ENCODE data around the gene TRPC3.
"Not testable (repeated sequence)": the region's sequence is repeated elsewhere in the genome, so short reads cannot be mapped to it uniquely, and the experiment has no call there.

The TRPC3 gene

DNA sequence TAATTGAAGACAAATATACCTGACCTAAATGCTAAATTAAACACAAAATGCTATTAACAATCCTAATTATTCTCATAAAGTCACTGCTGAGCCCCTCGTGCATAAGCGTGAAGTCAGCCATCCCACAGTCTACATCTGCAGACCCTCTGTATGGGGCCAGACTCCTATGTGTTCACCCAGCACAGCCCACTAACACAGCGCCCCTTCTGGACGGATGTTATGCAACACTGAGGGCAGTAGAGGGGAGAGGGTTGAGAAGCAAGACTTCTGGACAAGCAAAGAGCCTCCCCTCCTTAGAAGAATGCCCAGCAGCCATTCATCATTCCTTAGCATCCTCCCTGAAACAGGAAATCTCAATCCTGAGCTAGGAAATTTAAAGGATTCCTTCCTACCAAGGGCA lies 7.9 kb downstream of the TRPC3 start:
- no peak for DNase-seq

DNA sequence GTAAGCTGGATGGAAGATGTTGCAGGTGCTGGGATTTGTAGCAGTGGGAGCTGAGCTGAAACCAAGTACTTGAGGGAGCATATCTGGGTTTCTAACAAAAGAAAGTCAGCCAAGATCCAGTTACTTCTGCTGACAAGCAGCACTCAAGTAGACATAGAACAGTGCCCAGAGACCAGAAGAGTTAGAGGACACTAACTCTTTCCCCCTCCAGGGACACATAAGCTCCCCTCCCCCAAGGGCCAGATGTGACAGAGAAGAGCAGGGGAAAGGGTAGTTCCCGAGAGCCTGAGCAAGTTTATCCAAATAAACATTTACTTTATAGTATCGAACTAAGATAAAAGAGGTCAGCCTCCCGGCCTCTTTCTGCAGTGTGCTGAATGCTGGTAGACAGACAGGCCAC lies 12.2 kb downstream of the TRPC3 start:
- DNase-seq: no peak

DNA sequence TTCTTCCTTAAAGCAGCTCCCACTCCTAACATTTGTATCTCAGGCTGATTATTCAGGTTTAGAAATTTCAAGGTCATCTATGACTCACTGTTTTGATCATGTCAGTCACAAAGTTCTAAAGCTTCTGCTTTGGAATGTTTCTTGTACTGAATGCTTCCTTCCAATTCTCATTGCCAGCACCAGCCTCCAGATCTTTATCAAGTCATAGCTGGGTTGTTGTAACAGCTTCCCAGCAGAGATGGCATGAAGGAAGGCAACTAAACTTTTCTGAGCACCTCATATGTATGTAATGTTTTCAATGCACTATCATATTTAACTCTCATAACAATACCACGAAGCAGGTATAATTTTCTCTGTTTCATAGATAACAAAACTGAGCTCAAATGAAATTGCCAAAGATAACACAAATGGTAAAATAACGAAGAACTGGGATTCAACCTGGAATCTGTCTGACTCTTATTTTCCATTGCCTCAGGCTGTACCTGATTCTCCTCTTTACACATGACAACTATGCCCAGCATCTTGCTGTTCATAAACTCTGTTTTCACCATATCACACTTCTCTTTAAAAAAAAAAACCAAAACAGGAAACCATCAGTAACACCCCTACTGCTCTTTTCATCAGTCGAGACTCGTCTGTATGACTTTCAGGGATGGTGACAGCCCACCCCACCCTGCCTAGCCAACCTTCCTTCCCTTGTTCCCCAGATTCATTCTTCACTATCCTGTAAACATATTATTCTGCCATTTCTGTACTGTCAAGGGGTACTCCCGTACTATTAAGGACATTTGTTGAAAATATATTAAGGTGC lies 13.4 kb downstream of the TRPC3 start:
- no peak for DNase-seq

DNA sequence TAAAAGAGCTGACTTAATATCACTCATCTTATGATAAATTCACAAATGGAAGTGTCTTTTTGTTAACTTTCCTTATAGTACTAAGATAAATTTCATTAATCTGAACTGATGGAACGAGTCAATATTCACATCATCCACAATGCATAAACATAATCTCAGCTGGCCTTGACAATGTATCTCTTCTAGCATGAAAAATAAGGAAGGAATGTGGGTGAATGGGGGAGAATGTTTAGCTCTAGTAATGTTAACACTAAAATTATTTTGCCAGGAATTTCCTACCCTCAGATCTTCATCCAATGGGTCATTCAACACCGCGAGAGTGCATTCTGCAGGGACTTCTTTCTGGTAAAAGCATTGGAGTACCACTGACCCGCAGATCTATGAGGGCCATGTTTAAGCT lies 15.8 kb downstream of the TRPC3 start:
- DNase-seq: no peak

DNA sequence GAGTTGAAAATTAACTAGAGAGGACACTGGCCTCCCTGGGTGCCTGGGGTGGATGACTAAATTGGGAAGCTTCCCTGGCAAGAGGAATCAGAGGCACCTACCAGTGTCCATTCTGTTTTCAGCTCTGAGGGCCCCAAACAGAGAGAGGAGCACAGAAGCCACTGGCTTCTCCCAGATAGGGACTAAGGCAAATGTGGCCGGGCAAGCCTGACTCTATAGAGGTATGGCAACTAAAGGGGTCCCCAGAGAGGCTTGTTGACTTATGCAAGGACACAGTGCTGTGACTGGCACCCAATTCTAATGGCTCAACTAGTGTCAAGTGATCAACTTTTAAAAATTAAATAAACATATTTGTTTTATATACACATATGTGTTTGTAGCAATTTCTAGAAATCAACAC lies 17.2 kb downstream of the TRPC3 start:
- no peak for DNase-seq

DNA sequence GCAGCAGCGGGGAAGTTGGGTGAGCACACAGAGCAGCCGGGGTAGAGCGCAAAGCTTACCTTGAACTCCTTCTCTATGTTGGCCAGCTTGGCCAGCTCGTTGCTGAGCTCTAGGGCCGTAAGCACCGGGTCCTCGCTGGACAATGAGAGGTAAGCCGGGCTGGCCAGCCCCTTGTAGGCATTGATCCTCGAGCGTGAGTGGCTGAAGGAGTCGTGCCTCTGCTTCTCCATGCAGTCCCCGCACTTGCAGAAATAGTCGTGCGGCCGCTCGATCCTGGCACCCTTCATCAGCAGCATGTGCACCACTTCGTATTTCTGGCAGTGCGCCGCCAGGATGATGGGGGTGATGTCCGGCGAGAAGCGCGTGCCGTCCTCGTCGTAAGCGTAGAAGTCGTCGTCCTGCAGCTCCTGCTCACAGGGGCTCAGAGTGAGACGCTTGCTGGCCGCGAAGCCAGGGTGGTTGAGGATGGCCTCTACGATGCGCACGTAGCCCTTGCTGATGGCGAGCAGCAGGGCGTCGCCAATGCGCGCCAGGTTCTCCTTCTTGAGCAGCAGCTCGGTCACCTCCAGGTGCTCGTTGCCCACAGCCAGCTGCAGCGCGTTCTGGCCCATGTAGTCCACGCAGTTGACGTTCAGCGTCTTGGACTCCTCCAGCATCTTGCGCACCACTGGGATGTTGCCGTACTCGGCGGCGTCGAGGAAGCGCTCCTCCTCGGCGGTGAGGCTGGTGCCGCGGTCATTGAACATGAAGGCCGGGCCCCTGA lies 19.5 kb downstream of the TRPC3 start:
- no peak for DNase-seq

DNA sequence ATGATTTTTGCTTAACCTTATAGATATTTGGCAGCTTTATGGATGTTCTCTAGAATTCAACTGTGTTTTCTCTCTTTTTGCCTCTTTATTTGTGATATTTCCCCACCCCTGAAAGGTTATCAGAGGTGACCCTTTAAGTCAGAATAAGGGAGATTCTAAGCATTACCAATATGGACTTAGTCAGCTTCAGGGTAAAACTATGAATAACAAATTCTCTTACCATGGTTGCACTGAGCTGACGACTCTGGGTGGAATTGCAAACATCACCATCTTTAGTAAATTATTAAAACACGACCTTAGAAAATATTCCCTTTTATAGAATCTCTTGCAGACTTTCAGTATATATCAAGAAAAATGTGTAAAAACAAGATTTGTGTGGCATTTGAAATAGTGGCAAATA lies 21.6 kb downstream of the TRPC3 start:
- no peak for DNase-seq

DNA sequence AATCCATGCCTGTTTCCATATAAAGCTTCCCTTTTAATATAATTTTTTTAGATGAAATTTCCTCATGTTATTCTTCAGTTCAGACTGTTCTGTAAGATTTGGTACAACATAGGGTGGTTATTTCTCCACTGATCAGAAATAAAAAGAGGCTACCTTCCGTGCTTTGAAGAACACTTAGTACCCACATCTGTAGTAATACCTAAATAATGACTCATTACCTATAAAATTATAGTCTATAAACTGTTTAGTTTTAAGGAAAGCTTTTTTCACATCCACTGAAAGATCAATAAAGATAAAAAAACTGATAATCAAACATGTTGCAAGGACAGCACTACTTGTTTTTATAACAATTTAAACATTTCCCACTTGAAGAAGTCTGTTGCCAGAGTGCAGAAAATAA lies 23.9 kb downstream of the TRPC3 start:
- DNase-seq: no peak

DNA sequence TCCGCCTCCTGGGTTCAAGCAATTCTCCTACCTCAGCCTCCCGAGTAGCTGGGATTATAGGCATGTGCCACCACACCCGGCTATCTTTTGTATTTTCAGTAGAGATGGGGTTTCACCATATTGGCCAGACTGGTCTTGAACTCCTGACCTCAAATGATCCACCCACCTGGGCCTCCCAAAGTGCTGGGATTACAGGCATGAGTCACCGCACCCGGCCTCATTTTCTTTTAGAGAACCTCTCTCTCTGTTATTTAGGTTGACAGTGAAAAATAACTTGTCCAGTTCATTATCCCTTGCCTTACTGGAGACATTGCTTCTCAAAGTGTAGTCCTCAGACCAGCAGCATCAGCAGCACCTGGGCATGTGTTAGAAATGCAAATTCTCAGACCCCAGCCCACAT lies 25.4 kb downstream of the TRPC3 start:
- not testable (repeated sequence) for DNase-seq

DNA sequence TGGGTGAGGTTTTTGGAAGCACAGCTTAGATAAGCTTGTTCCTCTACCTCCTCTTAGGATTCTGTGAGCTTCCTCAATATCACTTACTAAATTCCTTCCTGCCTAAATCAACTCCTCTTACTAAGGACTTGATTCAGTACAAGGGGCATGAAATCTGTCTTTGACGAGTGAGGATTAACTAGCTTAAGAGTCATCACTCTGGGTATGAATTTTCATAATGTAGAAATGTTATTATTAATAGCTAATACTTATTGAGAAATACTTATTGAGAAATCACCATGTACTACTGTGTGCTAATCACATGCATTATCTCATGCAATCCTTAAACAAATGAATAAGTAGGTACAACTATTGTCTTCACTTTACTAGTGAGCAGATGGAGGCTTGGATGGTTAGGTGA lies 28.6 kb downstream of the TRPC3 start:
- peak; percentile 10 for DNase-seq

DNA sequence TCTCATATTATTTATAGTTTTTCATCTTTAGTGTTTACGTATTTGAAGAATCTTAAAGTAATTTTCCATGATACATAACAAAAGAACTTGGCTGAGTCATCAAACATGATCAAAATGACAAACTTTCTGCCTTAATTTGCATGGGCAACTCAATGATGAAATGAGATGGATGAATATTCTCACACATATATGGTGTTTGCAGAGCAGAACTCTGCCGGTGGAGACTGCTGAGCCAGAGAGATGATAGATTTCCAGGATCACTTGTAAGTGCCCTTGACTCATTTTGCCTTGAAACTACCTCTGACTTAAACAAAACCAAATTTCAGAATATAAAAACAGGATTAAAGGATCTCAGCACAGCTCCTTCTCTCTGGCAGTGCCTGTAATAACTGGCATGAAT lies 38.2 kb downstream of the TRPC3 start:
- DNase-seq: no peak

DNA sequence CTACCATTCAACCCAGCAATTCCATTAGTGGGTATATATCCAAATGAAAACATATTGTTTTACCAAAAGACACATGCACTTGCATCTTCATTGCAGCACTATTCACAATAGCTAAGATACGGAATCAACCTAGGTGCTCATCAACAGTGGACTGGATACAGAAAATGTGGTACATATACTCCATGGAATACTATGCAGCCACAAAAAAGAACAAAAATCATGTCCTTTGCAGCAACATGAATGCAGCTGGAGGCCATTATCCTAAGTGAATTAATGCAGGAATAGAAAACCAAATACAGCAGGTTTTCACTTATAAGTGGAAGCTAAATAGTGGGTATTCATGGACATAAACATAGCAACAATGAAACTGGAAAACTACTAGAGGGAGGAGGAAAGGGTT lies 43.5 kb downstream of the TRPC3 start:
- DNase-seq: no peak

DNA sequence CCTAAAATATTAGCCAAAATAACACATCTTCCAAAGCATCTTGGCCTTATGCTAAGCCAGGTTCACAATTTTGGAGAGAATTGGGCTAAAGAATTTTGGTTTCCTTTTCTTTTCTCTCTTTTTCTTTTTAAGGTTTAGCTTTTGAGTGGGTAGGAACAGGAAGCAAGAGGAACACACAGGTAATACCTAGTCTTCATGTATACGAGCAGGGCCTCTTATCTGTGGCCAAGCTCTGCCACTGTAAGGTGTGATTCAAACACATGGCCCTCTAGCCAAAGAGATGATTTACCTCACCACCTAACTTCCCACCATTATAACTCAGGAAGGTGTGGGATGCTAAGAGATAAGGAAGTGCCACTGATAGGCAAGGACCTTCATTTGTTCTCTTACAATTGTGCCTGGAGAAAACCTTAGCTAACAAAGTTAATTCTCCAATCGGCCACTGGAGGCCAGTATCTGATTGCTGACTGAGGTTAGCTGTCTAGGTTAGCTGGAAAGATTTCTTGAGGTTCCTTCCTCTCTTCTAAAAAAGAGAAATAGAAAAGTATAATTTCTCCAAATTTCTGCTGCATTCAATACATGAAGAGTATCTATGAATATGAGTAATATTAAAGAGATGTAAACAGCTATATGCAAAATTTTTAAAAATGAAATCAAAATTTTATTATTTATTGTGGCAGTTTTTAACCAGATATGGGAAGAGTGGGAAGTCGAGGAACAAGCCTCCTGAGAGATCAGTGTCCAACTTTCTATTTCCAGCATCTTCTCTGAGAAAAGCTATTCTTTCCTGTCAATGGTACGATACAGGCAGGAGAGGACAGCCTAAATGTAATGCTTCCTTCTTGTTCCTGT lies 51.5 kb downstream of the TRPC3 start:
- peak; percentile 58 for DNase-seq

DNA sequence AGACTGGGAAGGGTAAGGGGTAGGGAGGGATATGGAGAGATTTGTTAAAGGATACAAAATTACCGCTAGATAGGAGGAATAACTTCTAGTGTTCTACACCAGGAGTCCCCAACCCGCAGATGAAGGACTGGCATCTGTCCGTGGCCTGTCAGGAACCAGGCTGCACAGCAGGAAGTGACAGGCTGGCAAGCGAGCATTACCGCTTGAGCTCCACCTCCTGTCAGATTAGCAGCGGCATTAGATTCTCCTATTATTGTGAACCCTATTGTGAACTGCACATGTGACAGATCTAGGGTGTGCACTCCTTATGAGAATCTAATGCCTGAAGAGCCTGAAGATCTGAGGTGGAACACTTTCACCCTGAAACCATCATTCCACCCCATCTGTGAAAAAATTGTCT lies 53.7 kb downstream of the TRPC3 start:
- DNase-seq: peak; percentile 1

DNA sequence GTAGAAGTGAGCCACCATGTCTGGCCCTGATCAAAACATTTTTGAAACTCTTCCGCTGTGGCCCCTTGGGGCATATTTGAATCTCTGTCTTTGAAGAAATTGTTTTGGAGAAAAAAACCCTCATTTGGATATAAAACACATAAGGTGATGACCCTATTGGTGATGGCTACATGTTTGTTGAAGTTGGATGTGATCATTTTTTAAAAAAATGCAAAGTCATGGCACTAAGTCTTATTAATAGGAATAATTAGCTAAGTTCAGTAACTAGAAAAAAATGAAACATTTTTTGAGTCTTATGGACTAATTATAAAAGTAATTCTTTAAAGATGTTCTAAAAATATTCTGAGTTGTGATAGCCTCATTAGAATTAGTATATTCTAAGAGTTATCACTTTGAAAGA lies 63.7 kb downstream of the TRPC3 start:
- no peak for DNase-seq

DNA sequence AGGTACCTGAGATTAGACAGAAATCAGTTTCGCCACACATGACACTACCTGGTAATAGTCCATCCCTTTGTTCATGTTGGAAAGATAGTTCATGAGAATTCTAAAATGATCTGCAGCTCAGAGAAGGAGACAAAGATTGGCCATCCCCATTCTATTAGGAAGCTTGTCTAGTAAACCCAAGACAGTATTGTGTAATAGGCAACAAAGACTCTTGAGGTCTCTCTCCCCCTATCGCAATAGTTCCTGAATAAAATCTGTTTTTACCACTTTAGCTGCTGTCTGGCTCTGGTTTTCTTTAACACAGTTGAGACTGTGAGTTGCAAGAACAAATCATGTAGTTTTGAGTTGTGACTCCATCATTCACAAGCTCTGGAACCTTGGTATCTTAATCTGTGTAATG lies 66.7 kb downstream of the TRPC3 start:
- DNase-seq: no peak

DNA sequence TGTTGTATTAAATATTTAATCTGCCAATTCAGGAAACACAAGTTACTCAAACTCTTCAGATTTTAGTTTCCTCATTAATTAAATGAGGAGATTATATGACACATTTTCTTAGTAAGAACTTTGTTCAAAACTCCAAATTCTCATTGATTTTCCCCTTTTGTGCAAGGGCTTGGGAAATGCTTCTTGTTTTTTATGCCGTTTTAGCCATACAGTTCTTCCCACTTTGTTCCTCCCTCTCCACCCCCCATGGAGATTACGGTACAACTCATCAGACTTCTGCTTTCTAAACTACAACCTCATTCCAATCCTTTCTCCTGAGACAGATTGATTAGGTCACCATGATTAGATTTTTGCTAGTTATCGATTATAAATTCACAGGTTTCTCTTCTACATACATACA lies 70.7 kb downstream of the TRPC3 start:
- peak; percentile 61 for DNase-seq

DNA sequence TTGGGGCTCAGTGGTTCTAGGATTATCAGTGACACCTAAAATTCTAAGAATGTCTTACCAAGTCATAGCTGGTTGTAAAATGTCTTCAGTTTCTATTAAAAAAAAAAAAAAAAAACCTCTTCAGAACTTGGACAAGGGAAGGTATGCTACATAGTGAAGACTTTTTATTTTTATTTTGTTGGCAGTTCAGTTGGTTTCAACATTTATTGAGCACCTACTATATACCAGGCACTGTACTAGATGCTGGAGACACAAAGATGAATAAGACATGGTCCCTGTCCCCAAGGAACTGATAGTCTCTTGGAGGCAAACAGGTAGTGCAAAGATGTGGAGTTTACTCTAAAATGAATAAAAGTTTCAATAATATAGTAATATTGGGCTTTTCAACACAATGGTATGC lies 72.7 kb downstream of the TRPC3 start:
- no peak for DNase-seq

DNA sequence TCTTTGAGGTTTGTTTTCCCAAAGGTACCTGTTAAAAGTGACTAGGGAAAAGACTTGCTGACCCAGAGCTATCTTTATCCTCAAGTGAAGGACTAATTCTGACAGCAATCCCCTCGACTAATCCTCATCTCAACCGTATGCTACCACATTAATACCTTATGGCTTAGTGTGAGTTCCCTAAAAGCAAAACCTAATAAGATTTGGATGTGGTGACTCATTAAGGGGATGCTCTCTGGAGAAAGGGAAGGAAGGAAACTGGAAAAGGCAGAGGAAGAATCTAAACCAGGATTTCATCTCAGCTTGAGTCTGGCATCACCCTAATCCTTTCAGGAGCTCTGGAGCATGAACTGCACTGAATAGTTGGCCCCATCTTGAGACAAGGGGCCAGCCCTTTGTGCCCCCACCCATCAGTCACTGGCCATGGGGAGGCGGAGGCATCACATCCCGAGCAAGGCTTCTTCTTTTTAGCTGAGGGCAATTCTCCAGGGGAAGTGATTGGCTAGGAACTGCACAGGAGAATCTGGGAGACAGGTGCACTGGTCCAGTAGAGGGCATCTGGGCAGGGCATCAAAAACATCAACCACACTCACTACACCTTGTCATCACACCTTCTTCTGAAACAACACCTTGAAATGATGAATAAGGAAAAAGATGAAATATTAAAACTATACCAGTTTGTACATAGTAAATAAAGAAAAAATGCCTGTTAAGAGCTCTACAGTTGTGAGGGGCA lies 74.7 kb downstream of the TRPC3 start:
- no peak for DNase-seq

DNA sequence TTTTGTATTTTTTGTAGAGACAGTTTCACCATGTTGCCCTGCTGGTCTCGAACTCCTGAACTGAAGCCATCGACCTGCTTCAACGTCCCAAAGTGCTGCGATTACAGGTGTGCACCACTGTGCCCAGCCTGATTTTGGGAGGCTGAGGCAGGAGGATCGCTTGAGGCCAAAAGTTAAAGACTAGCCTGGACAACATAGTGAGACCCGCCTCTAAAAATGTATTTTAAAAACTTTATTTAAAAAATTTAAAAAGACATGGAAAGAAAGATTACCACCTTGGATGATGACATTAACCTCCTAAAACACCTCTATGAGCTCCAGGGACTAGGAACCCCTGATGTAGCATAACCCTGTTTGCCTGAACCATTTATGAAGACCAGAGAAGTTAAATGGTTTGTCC lies 75.8 kb downstream of the TRPC3 start:
- no peak for DNase-seq

DNA sequence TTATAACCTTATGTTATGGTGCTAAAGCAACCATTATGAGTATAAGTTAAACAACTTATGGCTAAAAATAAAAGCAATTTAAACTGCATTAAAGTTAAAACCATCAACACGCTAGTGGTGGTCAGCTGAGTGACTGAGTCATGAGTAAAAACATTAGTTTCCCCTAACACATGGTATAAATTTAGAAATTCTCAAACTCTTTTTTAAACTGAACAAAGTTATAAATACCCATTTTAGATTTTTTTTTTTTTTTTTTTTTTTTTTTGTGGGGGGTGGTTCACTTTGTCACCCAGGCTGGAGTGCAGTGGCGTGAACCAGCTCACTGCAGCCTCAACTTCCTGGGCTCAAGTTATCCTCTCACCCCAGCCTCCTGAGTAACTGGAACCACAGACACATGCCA lies 76.2 kb downstream of the TRPC3 start:
- DNase-seq: no peak

DNA sequence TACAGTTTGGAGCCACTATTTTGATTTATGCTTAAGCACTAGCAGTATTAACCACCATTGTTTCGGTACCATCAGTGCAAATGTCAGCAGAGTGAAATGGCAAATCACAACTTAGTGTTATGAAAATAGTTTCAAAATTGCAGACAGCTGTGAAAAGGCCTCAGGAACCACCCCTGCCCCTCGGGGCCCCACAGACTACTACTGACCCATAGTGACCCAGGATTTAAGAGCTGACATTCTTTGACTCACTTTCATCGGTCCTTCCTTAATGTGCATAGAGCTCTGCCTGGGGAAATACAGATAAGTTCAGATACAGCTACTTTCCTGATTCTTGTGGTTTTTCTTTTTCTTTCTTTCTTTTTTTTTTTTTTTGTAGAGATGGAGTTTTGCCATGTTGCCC lies 78.3 kb downstream of the TRPC3 start:
- DNase-seq: peak; percentile 18

All from inflammatory macrophage treated with lipopolysaccharide for 4 hours (primary cell).